ENCODE measurements around the gene ELAVL1. TPM values are rescaled to one million over a fixed set of nuclear protein-coding genes. Genes with fewer than 3 reads are reported as not detected.

The ELAVL1 gene
- total RNA-seq, 4 donors from 2014 or later = 23.7 to 41.1 (median 30.3) TPM

- no peak for DNase-seq (ENCODE audit: low spot score)
- TF ChIP-seq CTCF (IDR thresholded peaks at IDR 0.05) = no peak
- no peak for ATAC-seq (ENCODE audit: low FRiP score)
These were observed 28.3 kb downstream of the ELAVL1 start for GRCh38 chr19:7977021-7977722.

DNA sequence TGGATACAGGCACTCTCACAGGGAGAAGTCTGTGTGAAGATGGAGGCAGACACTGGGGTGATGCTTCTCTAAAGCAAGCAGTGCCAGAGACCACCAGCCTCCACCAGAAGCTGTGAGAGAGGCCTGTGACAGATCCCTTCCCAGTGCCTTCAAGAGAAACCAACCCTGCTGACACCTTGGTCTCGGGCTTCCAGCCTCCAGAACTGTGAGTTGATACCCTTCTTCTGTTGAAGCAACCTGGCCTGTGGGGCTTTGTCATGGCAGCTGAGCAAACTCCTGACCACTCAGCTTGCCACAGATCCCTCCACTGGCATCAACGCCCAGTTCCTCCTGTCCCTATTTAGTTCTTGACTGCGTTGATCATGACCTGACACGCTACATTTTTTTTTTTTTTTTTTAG, 29.0 kb downstream of the ELAVL1 start:
- ATAC-seq (ENCODE audit: low FRiP score) (no peak), DNase-seq (ENCODE audit: low spot score) (no peak)
- TF ChIP-seq CTCF (IDR thresholded peaks at IDR 0.05) = no peak

DNA sequence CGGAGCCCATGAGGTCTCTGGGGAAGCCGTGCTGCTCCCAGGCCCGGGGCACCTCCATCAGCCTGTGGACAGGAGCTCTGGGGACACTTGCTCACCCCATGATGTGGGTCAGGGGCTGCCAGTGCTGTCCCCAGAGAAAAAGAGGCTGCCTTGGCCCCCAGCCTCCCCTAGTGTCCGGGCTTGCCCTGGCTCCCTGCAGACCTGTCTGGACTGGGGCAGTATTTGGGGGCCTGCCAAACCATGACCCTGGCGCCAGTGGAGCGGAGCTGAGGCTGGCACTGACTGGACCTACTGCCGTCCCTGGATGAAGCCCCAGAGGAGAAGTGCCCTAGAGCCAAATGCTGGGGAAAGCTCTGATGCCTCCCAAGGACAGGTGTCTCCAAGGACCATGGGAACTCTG, 30.4 kb downstream of the ELAVL1 start:
- TF ChIP-seq CTCF (IDR thresholded peaks at IDR 0.05) = no peak
- no peak for ATAC-seq (ENCODE audit: low FRiP score)
- DNase-seq (ENCODE audit: low spot score) = no peak

DNA sequence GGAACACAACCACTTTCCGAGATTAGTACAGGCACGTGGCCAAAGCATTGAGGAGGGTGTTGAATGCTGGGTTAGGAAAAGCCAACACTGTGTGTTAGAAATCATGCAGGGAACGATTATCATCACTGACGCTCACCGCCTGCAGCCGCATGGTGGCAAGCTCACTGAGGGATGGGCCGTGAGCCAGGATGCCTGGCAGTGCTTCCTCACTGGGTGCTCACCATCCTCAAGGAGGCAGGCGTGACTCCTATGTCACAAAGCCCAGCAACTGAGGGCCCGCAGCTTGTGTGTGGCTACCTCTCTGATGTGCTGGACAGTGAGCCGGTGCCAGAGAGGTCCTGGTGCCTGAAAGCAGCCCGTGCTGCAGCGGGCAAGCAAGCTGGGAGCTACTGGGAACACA, 31.6 kb downstream of the ELAVL1 start:
- ATAC-seq (ENCODE audit: low FRiP score) = no peak
- DNase-seq (ENCODE audit: low spot score) = no peak

DNA sequence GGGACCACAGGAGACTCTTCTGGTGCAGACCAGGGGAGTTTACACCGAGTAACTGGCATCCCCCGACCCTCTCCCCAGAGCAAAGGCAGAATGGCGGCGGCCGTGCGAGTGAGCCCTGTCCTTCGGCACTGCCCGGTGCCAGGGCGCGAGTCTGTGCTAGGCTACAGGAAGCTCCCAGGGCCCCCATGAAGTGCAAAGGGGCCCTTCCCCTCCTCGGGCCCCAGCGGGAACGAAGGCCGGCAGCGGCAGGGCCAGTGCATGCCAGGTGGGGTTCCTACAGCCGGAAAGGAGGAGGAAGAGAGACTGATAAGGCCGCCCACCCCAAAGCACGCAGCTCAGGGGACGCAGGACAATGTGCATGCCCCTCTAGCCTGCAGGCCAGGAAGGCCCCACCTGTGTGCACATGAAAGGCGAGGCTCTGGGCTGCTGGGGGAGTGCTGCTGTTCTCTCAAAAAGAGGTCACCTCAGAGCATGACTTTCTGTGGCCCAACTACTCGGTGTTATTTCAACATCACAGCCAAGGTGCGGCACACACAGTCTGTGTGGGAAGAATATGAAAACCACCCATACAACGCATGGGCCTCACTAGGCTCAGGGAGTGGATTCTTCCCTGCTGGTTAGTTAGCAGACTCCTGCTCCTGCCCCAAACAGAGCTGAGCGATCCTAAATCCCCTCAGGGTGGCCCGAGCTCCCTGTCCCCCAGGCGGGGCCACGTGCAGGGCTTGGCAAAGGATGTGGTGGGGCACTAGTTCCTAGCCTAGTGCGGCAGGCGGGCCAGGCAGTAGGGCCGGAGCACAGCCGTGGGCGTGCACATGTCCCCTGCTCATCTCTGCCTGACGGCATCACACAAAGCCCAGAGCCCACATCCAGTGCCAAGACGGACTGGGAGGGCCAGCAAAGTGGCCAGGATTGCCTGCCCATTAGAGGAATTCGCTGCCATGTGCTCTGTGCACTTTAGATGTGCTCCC, 33.6 kb downstream of the ELAVL1 start:
- no peak for TF ChIP-seq CTCF (IDR thresholded peaks at IDR 0.05)
- DNase-seq (ENCODE audit: low spot score) (no peak), ATAC-seq (ENCODE audit: low FRiP score) (no peak)

More for the DNA sequence above, 31.6 kb downstream of the ELAVL1 start:
- TF ChIP-seq CTCF (IDR thresholded peaks at IDR 0.05) = no peak

DNA sequence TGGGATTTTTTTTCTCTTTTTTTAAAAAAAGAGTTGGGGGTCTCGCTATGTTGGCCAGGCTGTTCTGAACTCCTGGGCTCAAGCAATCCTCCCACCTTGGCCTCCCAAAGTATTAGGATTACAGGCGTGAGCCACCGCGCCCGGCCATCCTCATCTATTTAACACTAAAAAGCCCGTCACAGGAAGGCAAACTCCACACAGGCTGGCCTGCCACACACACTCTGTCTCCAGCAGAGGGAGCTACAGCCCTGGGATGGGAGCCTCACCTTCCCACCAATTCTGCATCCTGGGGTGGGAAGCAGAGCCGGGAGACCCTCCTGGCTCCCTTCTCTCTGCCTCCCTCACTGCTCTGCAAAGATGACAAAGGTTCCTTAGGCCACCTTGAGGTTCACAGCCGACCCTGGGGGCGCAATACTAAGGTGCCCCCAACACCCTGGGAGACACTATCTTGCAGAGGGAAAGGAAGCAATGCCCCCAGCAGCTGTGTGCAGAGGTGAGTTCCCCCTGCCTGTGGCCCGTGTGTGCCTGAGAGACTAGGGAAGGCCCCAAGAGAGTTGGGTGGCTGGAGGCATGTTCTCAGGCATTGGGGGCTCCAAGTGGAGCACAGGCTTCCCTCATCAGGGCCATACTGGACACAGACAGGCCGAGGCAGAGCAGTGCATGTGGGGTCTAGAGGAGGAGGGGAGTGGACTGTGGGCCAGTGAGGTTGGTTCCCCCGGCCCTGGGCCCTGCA, 34.6 kb downstream of the ELAVL1 start:
- TF ChIP-seq CTCF (IDR thresholded peaks at IDR 0.05) = peak in 1 of 3 donors; percentile 42
- no peak for DNase-seq (ENCODE audit: low spot score)
- ATAC-seq (ENCODE audit: low FRiP score) = no peak
